ENCODE measurements around the gene ARL2.
A peak's percentile ranks its signal among the peaks of the same experiment; 100 is the strongest.
"Not testable (repeated sequence)": the region's sequence is repeated elsewhere in the genome, so short reads cannot be mapped to it uniquely, and the experiment has no call there.

The ARL2 gene

GRCh38 chr11:65013888-65014725 lies at the start of gene ARL2:
Gene ARL2, plus strand, starts transcription at chr11:65014160. Its CDS starts 48 bp downstream, at chr11:65014208.
- peak; percentile 92 for DNase-seq

GRCh38 chr11:64967375-64967774 lies 46.6 kb upstream of the ARL2 start:
- no peak for DNase-seq

GRCh38 chr11:64969209-64969608 lies 44.8 kb upstream of the ARL2 start:
- peak; percentile 15 for DNase-seq

GRCh38 chr11:64970731-64971151 lies 43.2 kb upstream of the ARL2 start:
- DNase-seq: no peak

- no peak for DNase-seq
Observed at GRCh38 chr11:64971421-64972233, 42.3 kb upstream of the ARL2 start, which contains the start of gene MAJIN. Gene MAJIN, minus strand, starts transcription at chr11:64972108. Its CDS starts 12,703 bp downstream, at chr11:64959405.

- DNase-seq: no peak
Observed at GRCh38 chr11:64974124-64974523, 39.8 kb upstream of the ARL2 start.

GRCh38 chr11:64976651-64977050 lies 37.3 kb upstream of the ARL2 start:
- no peak for DNase-seq

GRCh38 chr11:64983339-64983738 lies 30.6 kb upstream of the ARL2 start:
- not testable (repeated sequence) for DNase-seq

- no peak for DNase-seq
Observed at GRCh38 chr11:64987998-64988854, 25.7 kb upstream of the ARL2 start.

GRCh38 chr11:64989416-64989815 lies 24.5 kb upstream of the ARL2 start:
- DNase-seq: no peak

GRCh38 chr11:64990222-64990923 lies 23.6 kb upstream of the ARL2 start:
- DNase-seq: no peak

GRCh38 chr11:64994318-64994717 lies 19.6 kb upstream of the ARL2 start:
- no peak for DNase-seq

GRCh38 chr11:64996327-64996709 lies 17.6 kb upstream of the ARL2 start:
- no peak for DNase-seq

- DNase-seq: peak; percentile 70
Observed at GRCh38 chr11:64996710-64997380, 17.1 kb upstream of the ARL2 start, which contains the start of gene BATF2. Gene BATF2, minus strand, starts transcription at chr11:64996971. Its CDS starts 57 bp downstream, at chr11:64996914.

- no peak for DNase-seq
Observed at GRCh38 chr11:64998141-64998540, 15.8 kb upstream of the ARL2 start.

GRCh38 chr11:64998690-64999431 lies 15.1 kb upstream of the ARL2 start:
- peak; percentile 38 for DNase-seq

- DNase-seq: no peak
Observed at GRCh38 chr11:64999478-64999877, 14.5 kb upstream of the ARL2 start.

- no peak for DNase-seq
Observed at GRCh38 chr11:65002706-65003105, 11.3 kb upstream of the ARL2 start.

- DNase-seq: no peak
Observed at GRCh38 chr11:65003282-65003681, 10.7 kb upstream of the ARL2 start.

- not testable (repeated sequence) for DNase-seq
Observed at GRCh38 chr11:65003968-65004367, 10.0 kb upstream of the ARL2 start.

- no peak for DNase-seq
Observed at GRCh38 chr11:65008016-65008415, 5.9 kb upstream of the ARL2 start.

Measured in NCI-H146 (cell line).